Transverse colon (tissue), 1 donor: Measurements from ENCODE around the gene RAD9A.

Experiments
- EP300 ChIP-seq: sonication (generic); formaldehyde crosslinking; IDR thresholded peaks from one replicate; pipeline ENCODE4 v1.6.1; 2017; ENCODE audit warnings: antibody characterized with exemption, low read depth
- POLR2A ChIP-seq: fragments of 450-650 bp; IDR thresholded peaks from one replicate; pipeline ENCODE4 v1.6.1; 2016; ENCODE audit warnings: antibody characterized with exemption, mild to moderate bottlenecking, moderate library complexity

- no peak for TF ChIP-seq EP300
- TF ChIP-seq POLR2A = no peak
Measured at GRCh38 chr11:67372993-67373647, 18.7 kb upstream of the RAD9A start, which contains the start of gene CLCF1.
